SK-N-SH (cell line): ENCODE results near the gene PCSK6. TPM values are rescaled to one million over a fixed set of nuclear protein-coding genes. Genes with fewer than 3 reads are reported as not detected.

ENCODE experiments used
- CTCF ChIA-PET: fragments of 300-600, 350-600 bp; formaldehyde crosslinking; extraction: SDS; loops from one replicate; lab custom pipeline; 2021; lab: Yijun Ruan, JAX
- POLR2A ChIA-PET: fragments of 350-600 bp; sonication (Branson Sonifier 250); formaldehyde crosslinking; extraction: SDS; loops from one replicate; lab custom pipeline; 2020; ENCODE audit warnings: antibody characterized with exemption, inconsistent platforms; lab: Yijun Ruan, JAX
- DNase-seq: peaks from one replicate; pipeline ENCODE4 v3.0.0; 2012
- H2AFZ ChIP-seq: fragments of 200-600 bp; sonication (generic); 2 replicates; pipeline ENCODE4 v1.8.1; 2016; ENCODE audit warnings: antibody characterized with exemption, mild to moderate bottlenecking, low read depth
- H3F3A ChIP-seq: fragments of 200-600 bp; sonication (generic); replicated peaks from 2 replicates; pipeline ENCODE3; 2016; ENCODE audit warnings: antibody characterized with exemption, mild to moderate bottlenecking; ENCODE audit not compliant: insufficient read depth
- H3K27ac ChIP-seq, 2 experiments: fragments of 200-500 bp in 1 of 2; fragments of 200-600 bp in 1 of 2; sonication (Bioruptor generic) in 1 of 2; sonication (generic), shearing (Covaris generic) in 1 of 2; 2 replicates each; pipeline versions ENCODE4 v1.5.1 to v1.6.1; 2014 to 2016; ENCODE audit warnings: low read depth in 2 of 2, inconsistent platforms in 1 of 2, low read length in 1 of 2, mild to moderate bottlenecking in 1 of 2, mixed read lengths in 1 of 2
- H3K27me3 ChIP-seq: fragments of 200-600 bp; sonication (generic), shearing (Covaris generic); 2 replicates; pipeline ENCODE4 v1.6.1; 2016; ENCODE audit warnings: mixed run types; ENCODE audit not compliant: insufficient read depth
- H3K36me3 ChIP-seq, 2 experiments: fragments of 200-500 bp in 1 of 2; fragments of 200-600 bp in 1 of 2; sonication (Bioruptor generic) in 1 of 2; sonication (generic) in 1 of 2; replicated peaks in 1 of 2; 2 replicates each; pipeline versions ENCODE3 to v1.5.1; 2014 to 2016; ENCODE audit warnings: low read length in 1 of 2, mild to moderate bottlenecking in 1 of 2; ENCODE audit not compliant: insufficient read depth in 2 of 2, control insufficient read depth in 1 of 2
- H3K4me1 ChIP-seq, 2 experiments: fragments of 200-500 bp in 1 of 2; fragments of 200-600 bp in 1 of 2; sonication (Bioruptor generic) in 1 of 2; sonication (generic), shearing (Covaris generic) in 1 of 2; 2 replicates each; pipeline versions ENCODE4 v1.5.1 to v1.6.1; 2014 to 2016; ENCODE audit warnings: low read depth in 1 of 2, low read length in 1 of 2, mixed run types in 1 of 2; ENCODE audit not compliant: insufficient read depth in 2 of 2, control insufficient read depth in 1 of 2
- H3K4me2 ChIP-seq: fragments of 200-600 bp; sonication (generic), shearing (Covaris generic); 2 replicates; pipeline ENCODE4 v1.6.1; 2017; ENCODE audit warnings: mixed run types
- H3K4me3 ChIP-seq, 2 experiments: fragments of 200-500 bp in 1 of 2; fragments of 200-600 bp in 1 of 2; sonication (Bioruptor generic) in 1 of 2; sonication (generic), shearing (Covaris generic) in 1 of 2; 2 replicates each; pipeline versions ENCODE4 v1.5.1 to v1.8.1; 2014 to 2016; ENCODE audit warnings: low read depth in 2 of 2, inconsistent platforms in 1 of 2, low read length in 1 of 2, mild to moderate bottlenecking in 1 of 2, mixed read lengths in 1 of 2, moderate library complexity in 1 of 2
- H3K79me2 ChIP-seq: fragments of 200-600 bp; sonication (generic); 2 replicates; pipeline ENCODE4 v1.8.1; 2017; ENCODE audit warnings: mild to moderate bottlenecking; ENCODE audit not compliant: insufficient read depth
- H3K9ac ChIP-seq: fragments of 200-600 bp; sonication (generic); 2 replicates; pipeline ENCODE4 v1.6.1; 2017; ENCODE audit warnings: mixed run types
- H3K9me2 ChIP-seq: fragments of 200-600 bp; sonication (generic); 2 replicates; pipeline ENCODE4 v1.6.1; 2017; ENCODE audit warnings: mixed run types
- H3K9me3 ChIP-seq: fragments of 200-600 bp; sonication (generic); 2 replicates; pipeline ENCODE4 v1.6.1; 2017; ENCODE audit warnings: mixed run types, mild to moderate bottlenecking, moderate library complexity
- H4K20me1 ChIP-seq: fragments of 200-600 bp; sonication (generic); 2 replicates; pipeline ENCODE4 v1.6.1; 2017; ENCODE audit warnings: mild to moderate bottlenecking, mixed run types; ENCODE audit not compliant: insufficient read depth
- CHD2 ChIP-seq: fragments of 150-350 bp; IDR thresholded peaks from 2 replicates; pipeline ENCODE4 v1.6.1; 2018; ENCODE audit warnings: low read length; ENCODE audit not compliant: partially characterized antibody
- CTCF ChIP-seq: fragments of 200-600 bp; sonication (generic); IDR thresholded peaks from 2 replicates; pipeline ENCODE4 v1.6.1; 2017; ENCODE audit warnings: antibody characterized with exemption, mild to moderate bottlenecking, moderate library complexity
- ELF1 ChIP-seq: IDR thresholded peaks from 2 replicates; pipeline ENCODE4 v1.4.0; 2012
- EZH2phosphoT487 ChIP-seq: fragments of 200-600 bp; sonication (generic); IDR thresholded peaks from 2 replicates; pipeline ENCODE4 v1.6.1; 2017; ENCODE audit warnings: low read depth, mixed run types, mild to moderate bottlenecking, antibody characterized with exemption, moderate library complexity, borderline replicate concordance
- FOXJ3 ChIP-seq: sonication (generic); formaldehyde crosslinking; IDR thresholded peaks from 2 replicates; pipeline ENCODE4 v1.5.1; 2020; ENCODE audit warnings: mild to moderate bottlenecking, missing genetic modification reagents
- IRF3 ChIP-seq: fragments of 150-350 bp; IDR thresholded peaks from 2 replicates; pipeline ENCODE4 v1.6.1; 2016; ENCODE audit warnings: mild to moderate bottlenecking, low read depth, low read length
- MAX ChIP-seq: IDR thresholded peaks from 2 replicates; pipeline ENCODE4 v1.4.0; 2012; ENCODE audit warnings: low read depth
- MEF2A ChIP-seq: IDR thresholded peaks from 2 replicates; pipeline ENCODE4 v1.4.0; 2012; ENCODE audit warnings: low read depth, borderline replicate concordance
- NRF1 ChIP-seq: IDR thresholded peaks from 2 replicates; pipeline ENCODE4 v1.6.1; 2012; ENCODE audit warnings: low read depth, mild to moderate bottlenecking, low read length
- PBX3 ChIP-seq: IDR thresholded peaks from 2 replicates; pipeline ENCODE4; 2012
- RAD21 ChIP-seq: IDR thresholded peaks from 2 replicates; pipeline ENCODE4 v1.6.1; 2012; ENCODE audit warnings: mild to moderate bottlenecking, low read length
- RCOR1 ChIP-seq: fragments of 150-350 bp; IDR thresholded peaks from 2 replicates; pipeline ENCODE4 v1.6.1; 2017; ENCODE audit warnings: antibody characterized with exemption, low read length
- RFX5 ChIP-seq: IDR thresholded peaks from 2 replicates; pipeline ENCODE4 v1.6.1; 2012; ENCODE audit warnings: mild to moderate bottlenecking, improper control_type of control experiment, low read length
- TEAD4 ChIP-seq: IDR thresholded peaks from 2 replicates; pipeline ENCODE4 v1.4.0; 2012; ENCODE audit warnings: mild to moderate bottlenecking, borderline replicate concordance; ENCODE audit not compliant: insufficient read depth
- WGBS: methylation state at CpG from one replicate; pipeline ENCODE4 v1.1.6; 2017; ENCODE audit warnings: low lambda C conversion rate; 5-methylcytosine and 5-hydroxymethylcytosine counted together
- polyA plus RNA-seq, 3 experiments: library from polyadenylated mRNA; depleted of rRNA; stranded (reverse); fragments of >200 nt; gene quantifications; 2 replicates each; pipeline ENCODE4 v1.2.3, GENCODE V29; 2012
- TF ChIP-seq, protein P1 (sequence below): IDR thresholded peaks from 2 replicates; pipeline ENCODE4 v1.4.0; 2012; ENCODE audit warnings: low read depth, borderline replicate concordance
- TF ChIP-seq, protein P2 (sequence below): fragments of 150-350 bp; IDR thresholded peaks from 2 replicates; pipeline ENCODE4 v1.6.1; 2017; ENCODE audit warnings: antibody characterized with exemption, low read length, low read depth, borderline replicate concordance

The PCSK6 gene
- polyA plus RNA-seq, 1 of the 3 experiments (the other 2 are of a cell fraction): 0.03 TPM

DNA sequence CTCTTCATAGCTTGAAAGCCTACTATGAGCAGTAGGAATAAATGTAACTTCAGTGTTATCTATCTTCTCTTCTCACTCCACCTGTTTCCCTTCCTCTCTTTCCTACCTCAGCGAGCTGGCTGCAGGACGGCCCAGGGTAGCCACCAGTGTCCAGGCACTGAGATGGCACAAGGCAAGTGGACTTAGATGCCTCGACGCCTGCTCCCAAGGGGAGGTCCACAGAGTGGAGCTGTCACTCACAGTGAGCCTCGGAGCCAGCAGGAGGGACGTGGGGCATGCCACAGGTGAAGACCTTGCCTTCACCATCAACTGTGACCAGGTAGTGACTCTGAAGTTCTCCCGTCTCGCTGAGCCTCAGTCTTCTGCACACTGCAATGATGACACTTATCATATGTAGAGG, 88.2 kb downstream of the PCSK6 start:
- Histone ChIP-seq H3K27me3 (no peaks in the 10 kb centered on the region), H3K4me1 (no peaks in the 10 kb centered on the region), H3K4me2 (no peak overlapping the region), H2AFZ (no peak overlapping the region), H3K36me3 (no peaks in the 10 kb centered on the region), H3K9me3 (no peaks in the 10 kb centered on the region), H3K4me3 (no peak overlapping the region), H3F3A (no peaks in the 10 kb centered on the region), H3K9ac (no peak overlapping the region), H3K27ac (no peak overlapping the region), H4K20me1 (no peaks in the 10 kb centered on the region), H3K79me2 (no peaks in the 10 kb centered on the region), H3K9me2 (no peaks in the 10 kb centered on the region)
- DNase-seq: no peak
- 59% methylated on average over 8 of the region's 8 CpGs for WGBS
- TF ChIP-seq RAD21 (no peak), CTCF (no peak), IRF3 (no peak), MEF2A (no peak), NRF1 (no peak), TEAD4 (no peak)
- TF ChIP-seq, protein P1, sequence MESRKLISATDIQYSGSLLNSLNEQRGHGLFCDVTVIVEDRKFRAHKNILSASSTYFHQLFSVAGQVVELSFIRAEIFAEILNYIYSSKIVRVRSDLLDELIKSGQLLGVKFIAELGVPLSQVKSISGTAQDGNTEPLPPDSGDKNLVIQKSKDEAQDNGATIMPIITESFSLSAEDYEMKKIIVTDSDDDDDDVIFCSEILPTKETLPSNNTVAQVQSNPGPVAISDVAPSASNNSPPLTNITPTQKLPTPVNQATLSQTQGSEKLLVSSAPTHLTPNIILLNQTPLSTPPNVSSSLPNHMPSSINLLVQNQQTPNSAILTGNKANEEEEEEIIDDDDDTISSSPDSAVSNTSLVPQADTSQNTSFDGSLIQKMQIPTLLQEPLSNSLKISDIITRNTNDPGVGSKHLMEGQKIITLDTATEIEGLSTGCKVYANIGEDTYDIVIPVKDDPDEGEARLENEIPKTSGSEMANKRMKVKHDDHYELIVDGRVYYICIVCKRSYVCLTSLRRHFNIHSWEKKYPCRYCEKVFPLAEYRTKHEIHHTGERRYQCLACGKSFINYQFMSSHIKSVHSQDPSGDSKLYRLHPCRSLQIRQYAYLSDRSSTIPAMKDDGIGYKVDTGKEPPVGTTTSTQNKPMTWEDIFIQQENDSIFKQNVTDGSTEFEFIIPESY: no peak
- TF ChIP-seq, protein P2, sequence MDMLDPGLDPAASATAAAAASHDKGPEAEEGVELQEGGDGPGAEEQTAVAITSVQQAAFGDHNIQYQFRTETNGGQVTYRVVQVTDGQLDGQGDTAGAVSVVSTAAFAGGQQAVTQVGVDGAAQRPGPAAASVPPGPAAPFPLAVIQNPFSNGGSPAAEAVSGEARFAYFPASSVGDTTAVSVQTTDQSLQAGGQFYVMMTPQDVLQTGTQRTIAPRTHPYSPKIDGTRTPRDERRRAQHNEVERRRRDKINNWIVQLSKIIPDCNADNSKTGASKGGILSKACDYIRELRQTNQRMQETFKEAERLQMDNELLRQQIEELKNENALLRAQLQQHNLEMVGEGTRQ: no peak
- POLR2A ChIA-PET: no interaction called here
- CTCF ChIA-PET: no interaction called here

DNA sequence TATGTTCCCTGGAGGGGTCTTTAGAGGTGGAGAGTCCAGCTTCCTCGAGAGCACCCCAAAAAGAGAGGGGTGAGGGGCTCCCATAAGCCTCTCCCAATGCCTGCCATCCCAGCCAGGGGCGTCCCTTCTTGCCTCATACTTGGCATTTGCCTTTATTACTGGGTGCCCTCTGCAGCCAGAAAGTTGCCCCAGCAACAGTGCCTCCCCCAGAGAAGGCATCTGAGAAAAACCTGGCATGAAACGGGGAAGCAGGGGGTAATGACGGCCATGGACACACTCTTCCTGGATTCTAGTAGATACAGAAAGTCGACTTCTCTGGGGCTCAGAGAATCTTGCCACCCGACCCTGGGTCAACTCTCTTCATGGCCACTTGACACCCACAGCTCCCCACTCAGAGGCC, 90.1 kb downstream of the PCSK6 start:
- Histone ChIP-seq H3F3A (no peaks in the 10 kb centered on the region), H3K4me1 (no peaks in the 10 kb centered on the region), H3K27me3 (no peaks in the 10 kb centered on the region), H3K9ac (no peak overlapping the region), H2AFZ (no peak overlapping the region), H3K4me2 (no peak overlapping the region), H3K36me3 (no peaks in the 10 kb centered on the region), H3K79me2 (no peaks in the 10 kb centered on the region), H3K9me2 (no peaks in the 10 kb centered on the region), H3K27ac (no peak overlapping the region), H3K9me3 (no peaks in the 10 kb centered on the region), H4K20me1 (no peaks in the 10 kb centered on the region), H3K4me3 (no peak overlapping the region)
- DNase-seq: no peak
- ChIA-PET CTCF (no interaction called here), POLR2A (no interaction called here)
- 49% methylated on average over 6 of the region's 6 CpGs for WGBS
- TF ChIP-seq IRF3 (no peak), EZH2phosphoT487 (no peak), PBX3 (no peak), CHD2 (no peak), RFX5 (no peak), FOXJ3 (CRISPR knock-in tag) (no peak), RCOR1 (no peak), ELF1 (no peak), MAX (no peak)
- TF ChIP-seq, protein P1: no peak
